Endothelial cell of umbilical vein (primary cell): Measurements from ENCODE around the gene TET2. TPM values are rescaled to one million over a fixed set of nuclear protein-coding genes. Genes with fewer than 3 reads are reported as not detected.
A peak's percentile ranks its signal among the peaks of the same experiment; 100 is the strongest.

ENCODE experiments used
- BruUV-seq: library from RNA; stranded (reverse); fragments of 400-500 nt; replicated peaks from 2 replicates; lab custom pipeline; 2021; lab: Mats Ljungman, UMichigan
- CTCF ChIA-PET: fragments of 300-600, 350-600 bp; sonication (Branson Sonifier 250); formaldehyde crosslinking; loops from one replicate; lab custom pipeline; 2021; ENCODE audit warnings: antibody characterized with exemption, inconsistent platforms; lab: Charles Lee
- POLR2A ChIA-PET: fragments of 300-600, 350-600 bp; sonication (Branson Sonifier 250); formaldehyde crosslinking; loops from one replicate; lab custom pipeline; 2021; ENCODE audit warnings: antibody characterized with exemption, inconsistent platforms; lab: Charles Lee
- DNase-seq: peaks from one replicate; pipeline ENCODE4 v3.0.0-alpha.2; 2011; ENCODE audit warnings: low read depth, low spot score
- FAIRE-seq: peaks from 2 replicates; lab custom pipeline; 2011; peaks lifted over from hg19 to GRCh38; lab: Jason Lieb, UNC
- H2AFZ ChIP-seq: 2 replicates; pipeline ENCODE4 v1.6.0; 2012; ENCODE audit warnings: low read depth, low read length, control low read depth, inconsistent platforms
- H3K27ac ChIP-seq: 2 replicates; pipeline ENCODE4 v1.5.1; 2011; ENCODE audit warnings: low read depth, mild to moderate bottlenecking, control low read depth, low read length, moderate library complexity; ENCODE audit not compliant: insufficient read depth
- H3K27me3 ChIP-seq, 2 experiments: 2 replicates each; pipeline versions ENCODE4 v1.6.0 to v1.6.1; 2011; ENCODE audit warnings: low read length in 2 of 2, mixed read lengths in 1 of 2; ENCODE audit not compliant: control insufficient read depth in 2 of 2, insufficient read depth in 2 of 2
- H3K36me3 ChIP-seq, 2 experiments: 2 replicates in 1 of 2; 3 replicates in 1 of 2; pipeline ENCODE4 v1.5.1; 2011; ENCODE audit warnings: low read length in 2 of 2, mild to moderate bottlenecking in 1 of 2, moderate library complexity in 1 of 2; ENCODE audit not compliant: control insufficient read depth in 2 of 2, insufficient read depth in 2 of 2; ENCODE audit errors: extremely low read depth in 1 of 2
- H3K4me1 ChIP-seq: 3 replicates; pipeline ENCODE4 v1.5.1; 2011; ENCODE audit warnings: mild to moderate bottlenecking, low read length; ENCODE audit not compliant: control insufficient read depth, insufficient read depth; ENCODE audit errors: extremely low read depth
- H3K4me2 ChIP-seq: 2 replicates; pipeline ENCODE4 v1.6.1; 2011; ENCODE audit warnings: low read length, control low read depth, mixed read lengths; ENCODE audit not compliant: insufficient read depth
- H3K4me3 ChIP-seq, 3 experiments: fragments of 200-600 bp in 1 of 3; sonication (generic), shearing (Covaris generic) in 1 of 3; replicated peaks in 1 of 3; 2 replicates each; pipeline ENCODE4 v1.5.1; 2011 to 2016; ENCODE audit warnings: control low read depth in 3 of 3, low read length in 3 of 3, mild to moderate bottlenecking in 2 of 3, inconsistent platforms in 1 of 3, low read depth in 1 of 3, moderate library complexity in 1 of 3; ENCODE audit not compliant: insufficient read depth in 1 of 3
- H3K79me2 ChIP-seq: 2 replicates; pipeline ENCODE4 v1.6.0; 2012; ENCODE audit warnings: low read length, inconsistent platforms; ENCODE audit not compliant: control insufficient read depth, insufficient read depth
- H3K9ac ChIP-seq: replicated peaks from 2 replicates; pipeline ENCODE3; 2011; ENCODE audit warnings: low read length, control low read depth; ENCODE audit not compliant: insufficient read depth; ENCODE audit errors: extremely low read depth
- H3K9me1 ChIP-seq: replicated peaks from 3 replicates; pipeline ENCODE4 v1.6.0; 2011; ENCODE audit warnings: mild to moderate bottlenecking, low read length; ENCODE audit not compliant: control insufficient read depth, insufficient read depth; ENCODE audit errors: extremely low read depth
- H3K9me3 ChIP-seq: replicated peaks from 2 replicates; pipeline ENCODE4 v1.5.1; 2012; ENCODE audit warnings: low read length, inconsistent platforms; ENCODE audit not compliant: control insufficient read depth, insufficient read depth
- H4K20me1 ChIP-seq: replicated peaks from 2 replicates; pipeline ENCODE3; 2011; ENCODE audit warnings: mild to moderate bottlenecking, low read length; ENCODE audit not compliant: control insufficient read depth, insufficient read depth; ENCODE audit errors: extremely low read depth
- EZH2 ChIP-seq: IDR thresholded peaks from 2 replicates; pipeline ENCODE4 v1.6.1; 2012; ENCODE audit warnings: borderline replicate concordance, low read depth, mild to moderate bottlenecking, moderate library complexity, low read length, inconsistent platforms; ENCODE audit not compliant: severe bottlenecking
- FOS ChIP-seq: IDR thresholded peaks from 2 replicates; pipeline ENCODE4 v1.6.1; 2011; ENCODE audit warnings: mild to moderate bottlenecking, low read length, moderate library complexity, borderline replicate concordance; ENCODE audit not compliant: insufficient read depth
- JUN ChIP-seq: IDR thresholded peaks from 2 replicates; pipeline ENCODE4 v1.6.1; 2011; ENCODE audit warnings: borderline replicate concordance, low read depth; ENCODE audit not compliant: insufficient read length, insufficient read depth
- MYC ChIP-seq: IDR thresholded peaks from one replicate; pipeline ENCODE4 v1.6.1; 2011; ENCODE audit warnings: mild to moderate bottlenecking, low read depth, low read length
- POLR2AphosphoS5 ChIP-seq: IDR thresholded peaks from 2 replicates; pipeline ENCODE4 v1.6.1; 2012; ENCODE audit warnings: low read depth, mild to moderate bottlenecking, control low read depth, low read length, moderate library complexity; ENCODE audit not compliant: insufficient read depth
- dilution Hi-C: fragments of 300-500 bp; cut with MboI; formaldehyde crosslinking; loops from one replicate; pipeline ENCODE4 v1.15.0; 2019; ENCODE audit warnings: low sequenced_read_pairs; ENCODE audit not compliant: extremely low pct_ligation_motif_present
- intact Hi-C: fragments of 100-400 bp; cut with micrococcal nuclease; formaldehyde crosslinking; loops from one replicate; pipeline ENCODE4 v1.10.0; 2022
- polyA plus RNA-seq, 4 experiments: library from polyadenylated mRNA; depleted of rRNA in 3 of 4; stranded (reverse) in 3 of 4; unstranded in 1 of 4; fragments of >200 nt; gene quantifications; 2 replicates each; pipeline versions ENCODE4 v1.2.1 to v1.2.3, GENCODE V29; 2011 to 2012; ENCODE audit warnings: missing spikeins in 1 of 4
- total RNA-seq: library from RNA; stranded (reverse); gene quantifications from 2 replicates; pipeline ENCODE4 v1.2.3, GENCODE V29; 2021
- TF ChIP-seq, protein P1 (sequence below): IDR thresholded peaks from 2 replicates; pipeline ENCODE4 v1.6.1; 2011; ENCODE audit not compliant: insufficient read depth, insufficient read length
- TF ChIP-seq, protein P2 (sequence below), 2 donors: IDR thresholded peaks; 1 replicate in 1 of 2; 2 replicates in 1 of 2; pipeline ENCODE4 v1.5.1; 2011; ENCODE audit warnings: low read length in 2 of 2, mild to moderate bottlenecking in 2 of 2, moderate library complexity in 2 of 2, control low read depth in 1 of 2, inconsistent platforms in 1 of 2, low read depth in 1 of 2; ENCODE audit not compliant: insufficient read depth in 1 of 2; ENCODE audit errors: extremely low read depth in 1 of 2

The TET2 gene
- total and polyA plus RNA-seq, 2 donors (not counting 3 experiments of a cell fraction or from before 2014, with no cell fraction given), result 4.8 to 17.5 TPM

DNA sequence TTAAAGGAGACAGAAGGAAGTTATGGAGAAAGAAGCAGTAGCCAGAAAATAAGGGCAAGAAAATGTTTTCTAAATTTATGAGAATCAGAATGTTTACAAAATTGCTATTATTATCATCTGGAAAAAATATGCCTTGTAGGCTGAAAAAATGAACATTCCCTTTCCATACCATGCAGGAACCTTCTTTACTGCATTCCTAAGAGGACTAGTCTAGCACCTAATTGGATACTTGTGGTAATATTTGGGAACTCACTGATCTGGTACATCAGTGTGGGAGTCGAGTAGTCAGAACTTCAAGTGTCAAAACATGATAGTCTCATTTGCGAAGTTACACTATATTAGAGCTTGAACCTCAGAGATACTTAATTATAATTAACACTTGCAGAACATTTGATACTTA is 51.9 kb downstream of the TET2 start:
- no peak for DNase-seq
- CTCF ChIA-PET, result interaction anchor here (1.6 kb wide), 1 partner anchor 37 kb away, joined by 3 read pairs; no protein-coding TSS in a partner anchor
- no peaks in the 10 kb centered on the region for H3K9me3 ChIP-seq
- H2AFZ ChIP-seq, result no peak overlapping the region
- TF ChIP-seq, protein P1, sequence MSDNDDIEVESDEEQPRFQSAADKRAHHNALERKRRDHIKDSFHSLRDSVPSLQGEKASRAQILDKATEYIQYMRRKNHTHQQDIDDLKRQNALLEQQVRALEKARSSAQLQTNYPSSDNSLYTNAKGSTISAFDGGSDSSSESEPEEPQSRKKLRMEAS, result no peak
- TF ChIP-seq POLR2AphosphoS5 (no peak), MYC (no peak), EZH2 (no peak), JUN (no peak), FOS (no peak)
- TF ChIP-seq, protein P2, sequence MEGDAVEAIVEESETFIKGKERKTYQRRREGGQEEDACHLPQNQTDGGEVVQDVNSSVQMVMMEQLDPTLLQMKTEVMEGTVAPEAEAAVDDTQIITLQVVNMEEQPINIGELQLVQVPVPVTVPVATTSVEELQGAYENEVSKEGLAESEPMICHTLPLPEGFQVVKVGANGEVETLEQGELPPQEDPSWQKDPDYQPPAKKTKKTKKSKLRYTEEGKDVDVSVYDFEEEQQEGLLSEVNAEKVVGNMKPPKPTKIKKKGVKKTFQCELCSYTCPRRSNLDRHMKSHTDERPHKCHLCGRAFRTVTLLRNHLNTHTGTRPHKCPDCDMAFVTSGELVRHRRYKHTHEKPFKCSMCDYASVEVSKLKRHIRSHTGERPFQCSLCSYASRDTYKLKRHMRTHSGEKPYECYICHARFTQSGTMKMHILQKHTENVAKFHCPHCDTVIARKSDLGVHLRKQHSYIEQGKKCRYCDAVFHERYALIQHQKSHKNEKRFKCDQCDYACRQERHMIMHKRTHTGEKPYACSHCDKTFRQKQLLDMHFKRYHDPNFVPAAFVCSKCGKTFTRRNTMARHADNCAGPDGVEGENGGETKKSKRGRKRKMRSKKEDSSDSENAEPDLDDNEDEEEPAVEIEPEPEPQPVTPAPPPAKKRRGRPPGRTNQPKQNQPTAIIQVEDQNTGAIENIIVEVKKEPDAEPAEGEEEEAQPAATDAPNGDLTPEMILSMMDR (IDR thresholded peaks at IDR 0.05; ENCODE audit: extremely low read depth in 1 of 2, insufficient read depth in 1 of 2, low read depth in 1 of 2, low read length in 2 of 2), result no peak
- H3K79me2 ChIP-seq, result peaks cover 16% of the 10 kb centered on the region
- BruUV-seq, result no TSS peak
- H3K4me2 ChIP-seq, result peak overlapping the region; percentile 24
- H3K4me1 ChIP-seq, result peaks cover 63% of the 10 kb centered on the region
- H3K9ac ChIP-seq, result no peak overlapping the region
- FAIRE-seq, result no peak
- H3K27me3 ChIP-seq, result no peaks in the 10 kb centered on the region
- no peaks in the 10 kb centered on the region for H3K9me1 ChIP-seq
- dilution Hi-C loops (no loop called here), intact Hi-C loops (no loop called here)
- H4K20me1 ChIP-seq, result no peaks in the 10 kb centered on the region
- no peak overlapping the region for H3K4me3 ChIP-seq
- POLR2A ChIA-PET, result no interaction called here
- H3K36me3 ChIP-seq, result no peaks in the 10 kb centered on the region
- no peak overlapping the region for H3K27ac ChIP-seq
